ENCODE data around the gene PPP2R1B. TPM values are rescaled to one million over a fixed set of nuclear protein-coding genes. Genes with fewer than 3 reads are reported as not detected.
A peak's percentile ranks its signal among the peaks of the same experiment; 100 is the strongest.

The PPP2R1B gene
- total and polyA plus RNA-seq, 12 donors = 5.8 to 16.8 (median 10.7) TPM

DNA sequence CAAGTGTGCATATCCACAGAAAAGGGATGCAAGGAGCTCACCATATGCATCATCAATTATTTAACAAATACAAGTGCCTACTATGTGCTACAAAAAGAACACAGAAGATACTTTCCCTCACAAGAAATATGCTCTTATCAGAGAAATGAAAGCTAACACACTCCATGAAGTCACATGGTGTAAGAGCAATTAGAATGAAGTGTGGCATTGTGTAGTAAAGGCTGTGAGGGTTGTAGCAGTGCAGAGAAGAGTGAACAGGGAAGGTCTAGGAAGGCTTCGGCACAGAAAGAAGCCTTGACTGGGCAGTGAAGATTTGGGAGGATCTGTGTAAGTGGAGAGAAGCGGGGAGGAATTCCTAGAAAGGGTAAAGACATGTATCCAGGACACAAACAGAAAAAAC lies 22.5 kb downstream of the PPP2R1B start:
- WGBS, 2 donors = 95 to 97% methylated on average over 2 of the region's 2 CpGs
- Histone ChIP-seq H3K4me3 (no peak overlapping the region), H3K9me3 (no peaks in the 10 kb centered on the region), H3K4me1 (peaks cover 0 to 13% (median 7%) of the 10 kb centered on the region in 9 donors), H3K27me3 (no peaks in the 10 kb centered on the region), H3K27ac (no peak overlapping the region), H3K36me3 (peaks cover 0 to 97% (median 47%) of the 10 kb centered on the region in 9 donors)
- DNase-seq = no peak
- no peak for ATAC-seq
- intact Hi-C loops (cut with DNase I) = loop anchor here in 1 of 10 donors (2.0 kb wide), 1 partner anchor 13 kb away; no protein-coding TSS in a partner anchor
- TF ChIP-seq, protein P1, sequence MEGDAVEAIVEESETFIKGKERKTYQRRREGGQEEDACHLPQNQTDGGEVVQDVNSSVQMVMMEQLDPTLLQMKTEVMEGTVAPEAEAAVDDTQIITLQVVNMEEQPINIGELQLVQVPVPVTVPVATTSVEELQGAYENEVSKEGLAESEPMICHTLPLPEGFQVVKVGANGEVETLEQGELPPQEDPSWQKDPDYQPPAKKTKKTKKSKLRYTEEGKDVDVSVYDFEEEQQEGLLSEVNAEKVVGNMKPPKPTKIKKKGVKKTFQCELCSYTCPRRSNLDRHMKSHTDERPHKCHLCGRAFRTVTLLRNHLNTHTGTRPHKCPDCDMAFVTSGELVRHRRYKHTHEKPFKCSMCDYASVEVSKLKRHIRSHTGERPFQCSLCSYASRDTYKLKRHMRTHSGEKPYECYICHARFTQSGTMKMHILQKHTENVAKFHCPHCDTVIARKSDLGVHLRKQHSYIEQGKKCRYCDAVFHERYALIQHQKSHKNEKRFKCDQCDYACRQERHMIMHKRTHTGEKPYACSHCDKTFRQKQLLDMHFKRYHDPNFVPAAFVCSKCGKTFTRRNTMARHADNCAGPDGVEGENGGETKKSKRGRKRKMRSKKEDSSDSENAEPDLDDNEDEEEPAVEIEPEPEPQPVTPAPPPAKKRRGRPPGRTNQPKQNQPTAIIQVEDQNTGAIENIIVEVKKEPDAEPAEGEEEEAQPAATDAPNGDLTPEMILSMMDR (IDR thresholded peaks at IDR 0.05) = no peak

DNA sequence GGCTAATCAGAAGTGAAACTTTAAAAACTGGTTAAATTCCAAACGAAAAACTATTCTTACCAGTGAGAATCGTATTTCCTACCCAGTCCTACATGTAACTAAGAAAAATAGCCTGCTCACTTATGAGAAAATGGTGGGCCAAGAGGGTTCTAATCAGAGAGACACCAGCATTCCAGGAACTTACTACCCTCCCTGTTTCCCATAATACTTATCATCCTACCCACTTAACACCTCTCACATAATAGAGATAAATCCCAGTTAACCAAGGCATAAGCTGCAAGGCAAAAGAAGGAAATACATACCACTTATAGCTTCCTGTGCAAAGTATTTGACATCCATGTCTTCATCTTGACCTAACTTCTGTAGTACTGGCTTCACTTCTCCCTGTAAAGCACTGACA lies 24.4 kb downstream of the PPP2R1B start:
- ATAC-seq (peak in 1 of 8 donors; percentile 27), DNase-seq (no peak)
- peak overlapping the region in 1 of 10 donors; percentile 10 for H3K27ac ChIP-seq
- no peak overlapping the region for H3K4me3 ChIP-seq
- 62 to 68% methylated on average over 2 of the region's 2 CpGs for WGBS, 2 donors
- intact Hi-C loops (cut with DNase I) = loop anchor here in 1 of 10 donors (2.0 kb wide), 1 partner anchor 15 kb away; no protein-coding TSS in a partner anchor
- TF ChIP-seq, protein P1 (IDR thresholded peaks at IDR 0.05) = no peak
- no peaks in the 10 kb centered on the region for H3K9me3 ChIP-seq
- H3K36me3 ChIP-seq = peaks cover 0 to 88% (median 30%) of the 10 kb centered on the region in 9 donors
- peaks cover 16 to 32% (median 26%) of the 10 kb centered on the region in 9 donors for H3K4me1 ChIP-seq
- no peaks in the 10 kb centered on the region for H3K27me3 ChIP-seq

DNA sequence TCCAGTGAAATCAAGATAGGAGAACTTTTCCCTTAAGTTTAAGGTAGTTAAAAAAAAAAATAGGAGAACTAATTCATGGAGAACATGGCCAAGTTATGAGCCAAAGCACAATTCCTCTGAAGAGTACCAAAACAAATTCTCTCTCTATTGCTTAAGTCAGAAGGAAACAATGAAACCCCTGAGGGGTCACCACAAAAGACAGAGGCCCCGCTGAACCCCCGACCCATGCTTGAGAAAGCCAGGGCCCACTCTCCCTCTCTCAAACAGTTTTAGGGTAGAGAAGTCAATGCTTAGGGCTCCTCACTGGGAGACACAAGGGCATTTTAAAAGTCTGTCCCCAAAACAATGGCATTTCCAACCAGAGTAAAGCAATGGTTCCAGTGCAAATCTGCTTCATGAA lies 26.9 kb downstream of the PPP2R1B start:
- TF ChIP-seq, protein P1 (IDR thresholded peaks at IDR 0.05) = no peak
- DNase-seq = no peak
- H3K4me3 ChIP-seq = no peak overlapping the region
- ATAC-seq = no peak
- H3K27ac ChIP-seq = peak overlapping the region in 2 of 10 donors; percentile 4 to 93
- no peaks in the 10 kb centered on the region for H3K27me3 ChIP-seq
- no peaks in the 10 kb centered on the region for H3K9me3 ChIP-seq
- intact Hi-C loops (cut with DNase I) = loop anchor here in 2 of 10 donors (5.0 to 10.0 kb wide), 2 partner anchors 38 to 134 kb away; partner anchors contain the start of gene SIK2 (in 1 of the 2)
- H3K36me3 ChIP-seq = peaks cover 0 to 66% (median 28%) of the 10 kb centered on the region in 9 donors
- H3K4me1 ChIP-seq = peaks cover 34 to 44% (median 43%) of the 10 kb centered on the region in 9 donors
- WGBS, 2 donors = 96 to 98% methylated on average over 2 of the region's 2 CpGs

DNA sequence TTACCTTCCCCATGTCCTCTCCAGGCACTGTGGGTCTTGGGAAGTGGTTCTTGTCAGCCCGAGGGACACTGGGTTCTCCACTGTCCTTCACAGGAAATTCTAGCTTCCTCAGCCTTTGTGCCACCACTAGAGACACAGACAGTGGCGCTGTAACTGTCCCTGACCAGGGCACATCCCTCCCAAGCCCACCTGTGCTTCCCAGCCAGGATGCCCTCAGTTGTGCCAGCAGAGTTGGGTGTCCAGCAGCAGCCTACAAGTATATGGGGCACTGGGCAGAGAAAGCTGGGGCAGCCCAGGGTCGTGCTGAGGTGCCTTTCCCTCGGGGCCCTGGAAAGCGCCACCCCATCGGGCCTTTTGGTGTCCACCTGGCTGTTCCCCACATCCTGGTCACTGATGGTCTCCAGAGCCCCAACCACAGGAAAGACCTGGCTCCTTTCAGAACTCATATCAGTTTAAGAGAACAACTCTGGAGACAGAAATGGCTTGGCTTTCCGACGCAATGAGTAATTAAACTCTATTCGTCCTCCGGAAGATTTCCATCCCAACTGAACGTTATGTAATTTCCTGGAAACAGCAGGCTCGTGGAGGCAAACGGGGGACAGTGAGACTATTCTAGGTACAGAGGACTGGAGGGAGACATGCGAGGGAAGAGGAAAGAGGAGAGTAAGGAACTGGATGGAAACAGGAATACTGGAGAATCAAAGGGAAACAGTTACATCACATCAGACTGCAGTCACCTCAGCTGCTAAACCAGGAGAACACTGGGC lies 28.6 kb downstream of the PPP2R1B start:
- Histone ChIP-seq H3K36me3 (peaks cover 0 to 49% (median 19%) of the 10 kb centered on the region in 9 donors), H3K4me1 (peaks cover 51 to 61% (median 60%) of the 10 kb centered on the region in 9 donors), H3K27me3 (no peaks in the 10 kb centered on the region), H3K9me3 (no peaks in the 10 kb centered on the region), H3K4me3 (no peak overlapping the region), H3K27ac (peak overlapping the region; percentile 80 to 97 (median 94))
- intact Hi-C loops (cut with DNase I) = loop anchor here in 2 of 10 donors (5.0 to 10.0 kb wide), 2 partner anchors 40 to 133 kb away; partner anchors contain the start of gene SIK2 (in 1 of the 2)
- ATAC-seq (peak in 6 of 8 donors; percentile 5 to 34 (median 18)), DNase-seq (peak; percentile 17 to 70)
- WGBS, 2 donors = 40 to 53% methylated on average over 14 of the region's 14 CpGs
- TF ChIP-seq, protein P1 (IDR thresholded peaks at IDR 0.05) = no peak
